ENCODE results near the gene ARHGAP15. TPM values are rescaled to one million over a fixed set of nuclear protein-coding genes. Genes with fewer than 3 reads are reported as not detected.

The ARHGAP15 gene
- total and polyA plus RNA-seq, 2 experiments from 2014 or later: not detected

GRCh38 chr2:143732871-143733270 lies 603.7 kb downstream of the ARHGAP15 start:
- peaks cover 7% of the 10 kb centered on the region; the same call in 1 of the 2 replicates for H3K4me1 ChIP-seq (ENCODE audit: insufficient read depth)

GRCh38 chr2:143734507-143734906 lies 605.3 kb downstream of the ARHGAP15 start:
- no peak for DNase-seq
- H3K4me1 ChIP-seq (ENCODE audit: insufficient read depth): peaks cover 7% of the 10 kb centered on the region; the same call in 1 of the 2 replicates
- no peak overlapping the region for H3K27ac ChIP-seq
- no peaks in the 10 kb centered on the region for H3K79me2 ChIP-seq (ENCODE audit: insufficient read depth)
- in situ Hi-C loops (cut with MboI): no loop called here
- TF ChIP-seq EZH2phosphoT487 (IDR thresholded peaks at IDR 0.05; ENCODE audit: insufficient read depth, low read depth) (no peak), EZH2 (IDR thresholded peaks at IDR 0.05; ENCODE audit: insufficient read depth, poor library complexity, severe bottlenecking) (no peak)
- no peak overlapping the region for H2AFZ ChIP-seq
- H3K9me2 ChIP-seq (ENCODE audit: insufficient read depth): no peaks in the 10 kb centered on the region
- no peaks in the 10 kb centered on the region for H3K9me3 ChIP-seq (ENCODE audit: low read depth)
- no peaks in the 10 kb centered on the region for H3K36me3 ChIP-seq (ENCODE audit: low read depth)
- no peaks in the 10 kb centered on the region for H3F3A ChIP-seq (ENCODE audit: insufficient read depth)
- H3K4me2 ChIP-seq (ENCODE audit: unreplicated experiment): no peak overlapping the region
- no peak overlapping the region for H3K4me3 ChIP-seq
- WGBS, 2 experiments (ENCODE audit: low coverage in 1 of 2, low lambda C conversion rate in 2 of 2, missing lambda C conversion rate in 2 of 2): 90 to 93% methylated on average over 2 of the region's 2 CpGs
- H3K27me3 ChIP-seq (replicated peaks; ENCODE audit: insufficient read depth): no peaks in the 10 kb centered on the region
- no peak overlapping the region for H3K9ac ChIP-seq
- no peaks in the 10 kb centered on the region for H4K20me1 ChIP-seq (ENCODE audit: insufficient read depth)

More at GRCh38 chr2:143732871-143733270, 603.7 kb downstream of the ARHGAP15 start:
- no peaks in the 10 kb centered on the region for H3K79me2 ChIP-seq (ENCODE audit: insufficient read depth)
- DNase-seq: no peak
- H2AFZ ChIP-seq: no peak overlapping the region
- in situ Hi-C loops (cut with MboI): no loop called here
- no peak overlapping the region for H3K27ac ChIP-seq
- H3K9ac ChIP-seq: no peak overlapping the region
- H3K4me3 ChIP-seq: no peak overlapping the region
- WGBS, 2 experiments (ENCODE audit: low coverage in 1 of 2, low lambda C conversion rate in 2 of 2, missing lambda C conversion rate in 2 of 2): 73 to 75% methylated on average over 2 of the region's 2 CpGs
- H3K4me2 ChIP-seq (ENCODE audit: unreplicated experiment): no peak overlapping the region
- H3K9me2 ChIP-seq (ENCODE audit: insufficient read depth): no peaks in the 10 kb centered on the region
- TF ChIP-seq EZH2 (IDR thresholded peaks at IDR 0.05; ENCODE audit: insufficient read depth, poor library complexity, severe bottlenecking): no peak
- TF ChIP-seq EZH2phosphoT487 (IDR thresholded peaks at IDR 0.05; ENCODE audit: insufficient read depth, low read depth): no peak
- H3F3A ChIP-seq (ENCODE audit: insufficient read depth): no peaks in the 10 kb centered on the region
- H3K27me3 ChIP-seq (replicated peaks; ENCODE audit: insufficient read depth): no peaks in the 10 kb centered on the region
- H3K36me3 ChIP-seq (ENCODE audit: low read depth): no peaks in the 10 kb centered on the region
- H3K9me3 ChIP-seq (ENCODE audit: low read depth): no peaks in the 10 kb centered on the region
- no peaks in the 10 kb centered on the region for H4K20me1 ChIP-seq (ENCODE audit: insufficient read depth)

- H3K4me1 ChIP-seq (ENCODE audit: insufficient read depth): no peaks in the 10 kb centered on the region
- no peak overlapping the region for H3K4me2 ChIP-seq (ENCODE audit: unreplicated experiment)
- H2AFZ ChIP-seq: no peak overlapping the region
- no peaks in the 10 kb centered on the region for H3F3A ChIP-seq (ENCODE audit: insufficient read depth)
- whole genome bisulfite sequencing, 2 experiments (ENCODE audit: low coverage in 1 of 2, low lambda C conversion rate in 2 of 2, missing lambda C conversion rate in 2 of 2): 60 to 67% methylated on average over 3 of the region's 3 CpGs
- H3K27ac ChIP-seq: no peak overlapping the region
- H3K27me3 ChIP-seq (replicated peaks; ENCODE audit: insufficient read depth): no peaks in the 10 kb centered on the region
- DNase-seq: no peak
- no peaks in the 10 kb centered on the region for H3K9me2 ChIP-seq (ENCODE audit: insufficient read depth)
- in situ Hi-C loops (cut with MboI): no loop called here
- H3K4me3 ChIP-seq: no peak overlapping the region
- H3K36me3 ChIP-seq (ENCODE audit: low read depth): no peaks in the 10 kb centered on the region
- H3K9ac ChIP-seq: no peak overlapping the region
- no peaks in the 10 kb centered on the region for H3K9me3 ChIP-seq (ENCODE audit: low read depth)
- TF ChIP-seq EZH2 (IDR thresholded peaks at IDR 0.05; ENCODE audit: insufficient read depth, poor library complexity, severe bottlenecking) (no peak), EZH2phosphoT487 (IDR thresholded peaks at IDR 0.05; ENCODE audit: insufficient read depth, low read depth) (no peak)
- H3K79me2 ChIP-seq (ENCODE audit: insufficient read depth): no peaks in the 10 kb centered on the region
- H4K20me1 ChIP-seq (ENCODE audit: insufficient read depth): no peaks in the 10 kb centered on the region
Measured at GRCh38 chr2:143736904-143737303, 607.7 kb downstream of the ARHGAP15 start.

GRCh38 chr2:143740431-143740830 lies 611.2 kb downstream of the ARHGAP15 start:
- H4K20me1 ChIP-seq (ENCODE audit: insufficient read depth): no peaks in the 10 kb centered on the region
- no peaks in the 10 kb centered on the region for H3K27me3 ChIP-seq (replicated peaks; ENCODE audit: insufficient read depth)
- H3K36me3 ChIP-seq (ENCODE audit: low read depth): no peaks in the 10 kb centered on the region
- in situ Hi-C loops (cut with MboI): no loop called here
- H3K9ac ChIP-seq: no peak overlapping the region
- H3F3A ChIP-seq (ENCODE audit: insufficient read depth): no peaks in the 10 kb centered on the region
- H3K4me3 ChIP-seq: no peak overlapping the region
- no peaks in the 10 kb centered on the region for H3K79me2 ChIP-seq (ENCODE audit: insufficient read depth)
- H3K9me3 ChIP-seq (ENCODE audit: low read depth): no peaks in the 10 kb centered on the region
- H3K4me1 ChIP-seq (ENCODE audit: insufficient read depth): no peaks in the 10 kb centered on the region
- no peak for DNase-seq
- H2AFZ ChIP-seq: no peak overlapping the region
- no peak for TF ChIP-seq EZH2 (IDR thresholded peaks at IDR 0.05; ENCODE audit: insufficient read depth, poor library complexity, severe bottlenecking)
- no peak for TF ChIP-seq EZH2phosphoT487 (IDR thresholded peaks at IDR 0.05; ENCODE audit: insufficient read depth, low read depth)
- no peak overlapping the region for H3K27ac ChIP-seq
- H3K4me2 ChIP-seq (ENCODE audit: unreplicated experiment): no peak overlapping the region
- 88 to 96% methylated on average over 5 of the region's 5 CpGs for WGBS, 2 experiments (ENCODE audit: low coverage in 1 of 2, low lambda C conversion rate in 2 of 2, missing lambda C conversion rate in 2 of 2)
- H3K9me2 ChIP-seq (ENCODE audit: insufficient read depth): no peaks in the 10 kb centered on the region

- H3K79me2 ChIP-seq (ENCODE audit: insufficient read depth): no peaks in the 10 kb centered on the region
- H3K9me3 ChIP-seq (ENCODE audit: low read depth): no peaks in the 10 kb centered on the region
- no peaks in the 10 kb centered on the region for H3K4me1 ChIP-seq (ENCODE audit: insufficient read depth)
- no peak overlapping the region for H3K27ac ChIP-seq
- H4K20me1 ChIP-seq (ENCODE audit: insufficient read depth): no peaks in the 10 kb centered on the region
- no peaks in the 10 kb centered on the region for H3K27me3 ChIP-seq (replicated peaks; ENCODE audit: insufficient read depth)
- no peak overlapping the region for H2AFZ ChIP-seq
- TF ChIP-seq EZH2 (IDR thresholded peaks at IDR 0.05; ENCODE audit: insufficient read depth, poor library complexity, severe bottlenecking): no peak
- no peak for TF ChIP-seq EZH2phosphoT487 (IDR thresholded peaks at IDR 0.05; ENCODE audit: insufficient read depth, low read depth)
- DNase-seq: no peak
- H3K9me2 ChIP-seq (ENCODE audit: insufficient read depth): no peaks in the 10 kb centered on the region
- no peak overlapping the region for H3K4me3 ChIP-seq
- in situ Hi-C loops (cut with MboI): no loop called here
- H3K9ac ChIP-seq: no peak overlapping the region
- H3K4me2 ChIP-seq (ENCODE audit: unreplicated experiment): no peak overlapping the region
- H3F3A ChIP-seq (ENCODE audit: insufficient read depth): no peaks in the 10 kb centered on the region
- no peaks in the 10 kb centered on the region for H3K36me3 ChIP-seq (ENCODE audit: low read depth)
Measured at GRCh38 chr2:143741205-143741604, 612.0 kb downstream of the ARHGAP15 start.
